ENCODE data around the gene KCNAB2. TPM values are rescaled to one million over a fixed set of nuclear protein-coding genes. Genes with fewer than 3 reads are reported as not detected.

The KCNAB2 gene
- total RNA-seq, 1 donor from 2014 or later: 3.1 TPM

GRCh38 chr1:6110326-6110725, 64.6 kb downstream of the KCNAB2 start:
- H3K4me3 ChIP-seq (ENCODE audit: insufficient read depth, low read depth, low read length): no peak overlapping the region
- no peaks in the 10 kb centered on the region for H3K79me2 ChIP-seq (ENCODE audit: insufficient read depth, low read length)
- no peak for TF ChIP-seq EZH2 (IDR thresholded peaks at IDR 0.05; ENCODE audit: insufficient read depth, low read length)
- TF ChIP-seq CTCF (IDR thresholded peaks at IDR 0.05; ENCODE audit: insufficient read depth, low read depth, low read length): no peak
- no peak overlapping the region for H3K27ac Mint-ChIP-seq (ENCODE audit: unreplicated experiment)
- no peak overlapping the region for H3K4me2 ChIP-seq (ENCODE audit: low read length)
- no peak overlapping the region for H3K4me3 Mint-ChIP-seq (ENCODE audit: unreplicated experiment)
- H2AFZ ChIP-seq (ENCODE audit: low read depth, low read length): no peak overlapping the region
- no peak for DNase-seq (ENCODE audit: low read depth)
- H3K9me3 Mint-ChIP-seq (ENCODE audit: unreplicated experiment): peaks cover 2% of the 10 kb centered on the region
- H3K4me1 Mint-ChIP-seq (ENCODE audit: low read depth, unreplicated experiment): no peaks in the 10 kb centered on the region
- H3K4me1 ChIP-seq (ENCODE audit: insufficient read depth, low read length): no peaks in the 10 kb centered on the region
- peaks cover 2% of the 10 kb centered on the region for H3K9me3 ChIP-seq (ENCODE audit: insufficient read depth, low read depth, low read length)
- no peak for FAIRE-seq
- no peaks in the 10 kb centered on the region for H3K27me3 ChIP-seq (ENCODE audit: insufficient read depth, low read length)
- H4K20me1 ChIP-seq (ENCODE audit: insufficient read depth, low read length): peaks cover 5% of the 10 kb centered on the region
- no peaks in the 10 kb centered on the region for H3K36me3 ChIP-seq (ENCODE audit: insufficient read depth, low read length)
- no peaks in the 10 kb centered on the region for H3K36me3 Mint-ChIP-seq (ENCODE audit: low read depth, unreplicated experiment)
- no peak overlapping the region for H3K27ac ChIP-seq (ENCODE audit: low read depth, low read length)
- H3K27me3 Mint-ChIP-seq (ENCODE audit: low read depth, unreplicated experiment): peaks cover 45% of the 10 kb centered on the region
- H3K9ac ChIP-seq (ENCODE audit: low read length): no peak overlapping the region

- no peak overlapping the region for H2AFZ ChIP-seq (ENCODE audit: low read depth, low read length)
- peaks cover 5% of the 10 kb centered on the region for H4K20me1 ChIP-seq (ENCODE audit: insufficient read depth, low read length)
- no peak for TF ChIP-seq CTCF (IDR thresholded peaks at IDR 0.05; ENCODE audit: insufficient read depth, low read depth, low read length)
- no peak for TF ChIP-seq EZH2 (IDR thresholded peaks at IDR 0.05; ENCODE audit: insufficient read depth, low read length)
- H3K4me1 Mint-ChIP-seq (ENCODE audit: low read depth, unreplicated experiment): no peaks in the 10 kb centered on the region
- H3K9me3 ChIP-seq (ENCODE audit: insufficient read depth, low read depth, low read length): peaks cover 5% of the 10 kb centered on the region
- no peaks in the 10 kb centered on the region for H3K36me3 Mint-ChIP-seq (ENCODE audit: low read depth, unreplicated experiment)
- peaks cover 2% of the 10 kb centered on the region for H3K27me3 ChIP-seq (ENCODE audit: insufficient read depth, low read length)
- H3K27ac ChIP-seq (ENCODE audit: low read depth, low read length): no peak overlapping the region
- no peak overlapping the region for H3K27ac Mint-ChIP-seq (ENCODE audit: unreplicated experiment)
- H3K79me2 ChIP-seq (ENCODE audit: insufficient read depth, low read length): no peaks in the 10 kb centered on the region
- H3K4me2 ChIP-seq (ENCODE audit: low read length): no peak overlapping the region
- DNase-seq (ENCODE audit: low read depth) (no peak), FAIRE-seq (no peak)
- H3K4me3 Mint-ChIP-seq (ENCODE audit: unreplicated experiment): no peak overlapping the region
- no peaks in the 10 kb centered on the region for H3K4me1 ChIP-seq (ENCODE audit: insufficient read depth, low read length)
- H3K4me3 ChIP-seq (ENCODE audit: insufficient read depth, low read depth, low read length): no peak overlapping the region
- no peaks in the 10 kb centered on the region for H3K36me3 ChIP-seq (ENCODE audit: insufficient read depth, low read length)
- peaks cover 45% of the 10 kb centered on the region for H3K27me3 Mint-ChIP-seq (ENCODE audit: low read depth, unreplicated experiment)
- peaks cover 2% of the 10 kb centered on the region for H3K9me3 Mint-ChIP-seq (ENCODE audit: unreplicated experiment)
- no peak overlapping the region for H3K9ac ChIP-seq (ENCODE audit: low read length)
These were observed 65.9 kb downstream of the KCNAB2 start for GRCh38 chr1:6111571-6111970.

- no peaks in the 10 kb centered on the region for H3K79me2 ChIP-seq (ENCODE audit: insufficient read depth, low read length)
- no peak overlapping the region for H3K4me3 ChIP-seq (ENCODE audit: insufficient read depth, low read depth, low read length)
- H3K27ac Mint-ChIP-seq (ENCODE audit: unreplicated experiment): no peak overlapping the region
- peaks cover 2% of the 10 kb centered on the region for H3K27me3 ChIP-seq (ENCODE audit: insufficient read depth, low read length)
- peaks cover 2% of the 10 kb centered on the region for H3K9me3 Mint-ChIP-seq (ENCODE audit: unreplicated experiment)
- H4K20me1 ChIP-seq (ENCODE audit: insufficient read depth, low read length): peaks cover 5% of the 10 kb centered on the region
- TF ChIP-seq EZH2 (IDR thresholded peaks at IDR 0.05; ENCODE audit: insufficient read depth, low read length) (no peak), CTCF (IDR thresholded peaks at IDR 0.05; ENCODE audit: insufficient read depth, low read depth, low read length) (no peak)
- H3K4me2 ChIP-seq (ENCODE audit: low read length): no peak overlapping the region
- H3K27me3 Mint-ChIP-seq (ENCODE audit: low read depth, unreplicated experiment): peaks cover 44% of the 10 kb centered on the region
- H3K4me3 Mint-ChIP-seq (ENCODE audit: unreplicated experiment): no peak overlapping the region
- no peak for DNase-seq (ENCODE audit: low read depth)
- no peak for FAIRE-seq
- no peaks in the 10 kb centered on the region for H3K36me3 Mint-ChIP-seq (ENCODE audit: low read depth, unreplicated experiment)
- H3K9ac ChIP-seq (ENCODE audit: low read length): no peak overlapping the region
- no peaks in the 10 kb centered on the region for H3K4me1 Mint-ChIP-seq (ENCODE audit: low read depth, unreplicated experiment)
- peaks cover 5% of the 10 kb centered on the region for H3K9me3 ChIP-seq (ENCODE audit: insufficient read depth, low read depth, low read length)
- H3K36me3 ChIP-seq (ENCODE audit: insufficient read depth, low read length): no peaks in the 10 kb centered on the region
- no peaks in the 10 kb centered on the region for H3K4me1 ChIP-seq (ENCODE audit: insufficient read depth, low read length)
- H3K27ac ChIP-seq (ENCODE audit: low read depth, low read length): no peak overlapping the region
- H2AFZ ChIP-seq (ENCODE audit: low read depth, low read length): no peak overlapping the region
These were observed 66.5 kb downstream of the KCNAB2 start for GRCh38 chr1:6111991-6112689.

All from astrocyte (in vitro differentiated cells and primary cell).